HG03520 (cell line): ENCODE measurements around the gene BCL7C.
"Not testable (repeated sequence)": the region's sequence is repeated elsewhere in the genome, so short reads cannot be mapped to it uniquely, and the experiment has no call there.

ENCODE experiments used
- ATAC-seq: cut with Tn5 transposase; IDR thresholded peaks from one replicate; pipeline ENCODE4 v1.9.1; 2021; ENCODE audit warnings: mild to moderate bottlenecking, moderate library complexity; ENCODE audit not compliant: unreplicated experiment

The BCL7C gene

GRCh38 chr16:30893744-30894539 is at the start of gene BCL7C:
Gene BCL7C (minus strand): TSS chr16:30894077. CDS start chr16:30893944, 133 bp downstream.
- peak; percentile 60 for ATAC-seq

GRCh38 chr16:30942426-30942806 is 48.5 kb upstream of the BCL7C start:
- no peak for ATAC-seq

DNA sequence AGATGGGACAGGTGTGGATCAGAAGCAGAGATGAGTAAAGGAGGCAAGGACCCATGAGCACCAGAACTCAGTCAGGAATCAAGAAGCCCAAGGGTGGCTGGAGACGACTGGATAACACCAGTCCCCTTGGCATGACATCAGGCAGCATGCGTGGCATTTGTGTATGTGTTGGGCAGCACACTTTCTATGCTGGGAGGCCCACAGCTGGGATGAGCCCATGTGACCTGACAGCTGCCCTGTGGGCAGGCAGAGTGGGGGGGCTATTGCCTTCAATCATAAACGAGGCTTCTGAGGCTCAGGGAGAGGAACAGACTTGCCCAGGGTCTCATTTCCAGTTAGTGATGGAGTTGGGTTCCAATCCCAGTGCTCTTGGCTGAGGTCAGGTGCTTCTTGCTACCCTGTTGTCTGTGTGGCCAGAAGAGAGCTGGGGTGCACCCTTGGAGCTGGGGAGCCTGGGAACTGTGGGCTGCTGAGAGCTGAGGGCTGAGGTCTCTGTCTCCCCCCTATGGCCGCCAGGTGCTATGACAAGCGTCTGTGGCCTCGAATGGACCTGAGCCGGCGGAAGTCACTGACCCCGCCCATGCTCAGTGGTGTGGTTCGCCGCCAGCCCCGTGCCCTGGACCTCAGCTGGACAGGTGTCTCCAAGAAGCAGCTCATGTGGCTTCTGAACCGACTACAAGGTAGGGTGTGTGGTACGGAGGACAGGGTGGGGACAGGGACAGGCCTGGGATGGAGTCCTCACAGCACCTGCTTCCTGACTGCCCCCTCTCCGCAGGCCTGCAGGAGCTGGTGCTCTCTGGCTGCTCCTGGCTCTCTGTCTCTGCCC is 47.9 kb upstream of the BCL7C start:
- no peak for ATAC-seq

- not testable (repeated sequence) for ATAC-seq
These were observed 45.7 kb upstream of the BCL7C start for GRCh38 chr16:30939571-30939970.

- no peak for ATAC-seq
These were observed 43.8 kb upstream of the BCL7C start for GRCh38 chr16:30937692-30938091.

GRCh38 chr16:30934827-30935557 is 41.1 kb upstream of the BCL7C start:
- no peak for ATAC-seq

DNA sequence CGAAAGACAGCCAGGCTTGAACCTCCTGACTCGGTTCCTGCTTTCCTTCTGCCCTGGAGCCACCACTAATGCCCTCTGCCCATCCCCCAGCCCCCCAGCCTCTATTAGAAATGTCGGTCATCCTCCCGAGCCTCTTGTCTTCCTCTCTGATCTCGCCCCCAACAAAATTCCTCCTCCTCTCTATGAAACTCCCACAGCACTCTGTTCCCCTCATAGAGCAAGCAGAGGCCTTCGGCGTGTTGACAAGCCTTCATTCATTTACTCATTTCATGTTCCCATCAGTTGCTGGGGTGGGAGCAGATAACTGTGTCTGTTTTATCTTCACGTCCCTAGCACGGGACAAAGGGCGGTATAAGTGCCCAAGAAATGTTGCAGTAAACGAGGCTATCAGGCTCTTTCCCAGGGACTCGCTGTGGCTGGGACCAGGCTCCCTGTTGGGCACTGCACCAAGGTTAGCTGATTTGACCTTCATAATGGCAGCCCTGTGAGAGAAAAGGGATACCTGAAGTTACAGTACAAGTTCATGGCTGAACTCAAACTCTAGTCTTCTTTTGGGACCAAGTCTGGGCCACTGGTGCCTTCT is 37.3 kb upstream of the BCL7C start:
- ATAC-seq = no peak

GRCh38 chr16:30930160-30930571 is 36.3 kb upstream of the BCL7C start:
- ATAC-seq = no peak

GRCh38 chr16:30929167-30929566 is 35.3 kb upstream of the BCL7C start:
- no peak for ATAC-seq

- no peak for ATAC-seq
These were observed 34.5 kb upstream of the BCL7C start for GRCh38 chr16:30928390-30928789.

- ATAC-seq = no peak
These were observed 34.0 kb upstream of the BCL7C start for GRCh38 chr16:30927789-30928378.

DNA sequence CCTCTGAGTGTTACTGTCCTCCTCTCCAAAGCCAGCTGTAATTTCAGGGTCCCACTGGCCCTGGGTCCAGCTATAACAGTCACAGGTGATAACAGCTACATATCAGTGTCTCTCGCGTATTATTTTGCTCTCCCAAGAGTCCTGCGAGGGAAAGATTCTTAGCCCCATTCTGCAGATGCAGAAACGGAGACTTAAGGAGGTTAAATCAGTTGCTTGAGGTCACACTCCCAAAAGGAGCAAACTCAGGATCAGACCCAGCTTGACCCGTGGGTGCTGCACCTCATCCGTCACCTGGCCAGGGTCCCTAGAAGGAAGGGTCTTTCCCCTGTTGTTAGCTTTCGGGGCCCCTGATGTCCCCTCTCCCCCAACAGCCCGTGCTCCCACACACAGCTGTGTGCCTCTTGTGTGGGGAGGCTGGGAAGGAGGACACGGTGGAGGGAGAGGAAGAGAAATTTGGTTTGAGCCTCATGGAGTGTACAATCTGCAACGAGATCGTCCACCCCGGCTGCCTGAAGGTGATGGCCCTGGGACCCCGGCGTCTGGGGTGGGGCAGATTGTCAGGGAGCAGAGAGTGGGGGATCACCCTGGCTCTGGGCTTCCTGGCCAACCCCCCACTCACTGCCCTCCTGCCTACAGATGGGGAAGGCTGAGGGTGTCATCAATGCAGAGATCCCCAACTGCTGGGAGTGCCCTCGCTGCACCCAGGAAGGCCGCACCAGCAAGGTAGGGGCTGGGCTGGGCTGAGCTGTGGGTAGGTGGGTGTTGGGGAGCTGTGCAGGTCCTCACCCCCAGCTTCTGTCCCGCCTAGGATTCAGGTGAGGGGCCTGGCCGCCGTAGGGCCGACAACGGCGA is 33.3 kb upstream of the BCL7C start:
- no peak for ATAC-seq

- ATAC-seq = no peak
These were observed 32.3 kb upstream of the BCL7C start for GRCh38 chr16:30925995-30926811.

DNA sequence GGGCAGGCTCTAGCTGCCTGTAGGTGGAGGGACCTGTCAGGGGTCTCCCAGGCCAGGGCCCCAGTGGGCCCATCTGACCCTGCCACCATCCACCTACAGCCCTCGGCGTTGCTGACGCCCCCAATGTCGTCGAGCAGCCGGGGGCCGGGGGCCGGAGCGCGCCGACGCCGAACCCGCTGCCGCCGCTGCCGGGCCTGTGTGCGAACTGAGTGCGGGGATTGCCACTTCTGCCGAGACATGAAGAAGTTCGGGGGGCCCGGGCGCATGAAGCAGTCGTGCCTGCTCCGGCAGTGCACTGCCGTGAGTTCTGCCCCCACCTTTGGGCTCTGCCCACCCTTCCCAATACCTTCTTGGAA is 31.7 kb upstream of the BCL7C start:
- ATAC-seq = no peak

- no peak for ATAC-seq
These were observed 31.2 kb upstream of the BCL7C start for GRCh38 chr16:30924913-30925631.

DNA sequence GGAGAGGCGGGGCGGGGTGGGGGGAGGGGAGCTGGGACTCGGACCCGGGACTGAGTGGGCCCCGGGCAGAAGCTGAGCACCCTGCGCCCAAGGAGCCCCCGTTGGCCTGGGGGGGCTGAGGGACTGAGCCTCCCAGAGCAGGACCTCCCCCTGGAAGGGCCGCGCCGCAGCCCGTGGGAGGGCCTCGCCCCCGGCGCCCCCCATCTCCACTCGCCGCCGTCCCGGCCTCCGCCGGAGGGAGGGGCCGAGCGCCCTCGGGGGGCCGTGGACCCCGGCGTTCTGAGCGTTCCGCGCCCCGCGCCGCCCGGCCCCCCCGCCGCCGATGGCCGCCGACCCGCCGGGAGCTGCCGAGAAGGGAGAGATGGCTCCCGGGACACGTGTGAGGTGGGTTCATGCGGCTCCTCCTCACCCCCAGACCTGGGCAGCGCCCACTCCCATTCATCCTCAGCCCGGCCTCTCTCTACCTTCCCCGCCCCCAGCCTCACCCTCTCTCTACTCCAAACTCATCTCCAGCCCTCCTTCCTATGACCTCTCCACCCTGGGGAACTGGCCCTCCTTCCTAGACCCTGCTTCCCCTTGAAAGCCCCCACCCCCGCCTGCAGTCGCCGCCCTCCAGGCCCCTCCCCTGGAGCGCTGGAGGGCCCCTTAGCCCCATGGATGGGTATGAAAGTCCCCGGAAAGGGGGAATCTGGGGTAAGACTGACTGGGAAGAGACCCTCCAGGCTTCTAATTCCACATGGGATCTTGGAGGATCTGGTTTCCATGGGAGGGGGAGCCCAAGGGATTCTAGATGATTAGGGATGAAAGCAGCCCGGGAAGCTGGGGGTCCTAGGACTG is 30.4 kb upstream of the BCL7C start:
- no peak for ATAC-seq

GRCh38 chr16:30923554-30924075 is 29.7 kb upstream of the BCL7C start, which contains the start of gene FBXL19:
Gene FBXL19 (plus strand): TSS chr16:30923572. CDS start chr16:30925755, 2,183 bp downstream.
- no peak for ATAC-seq
